Stimulated activated naive CD4-positive, alpha-beta T cell (primary cell): ENCODE data around the gene SLC17A2.

Source experiments
- DNase-seq, 6 experiments: peaks; one replicate each; lab custom pipeline; 2025; lab: John Stamatoyannopoulos, UW

The SLC17A2 gene

DNA sequence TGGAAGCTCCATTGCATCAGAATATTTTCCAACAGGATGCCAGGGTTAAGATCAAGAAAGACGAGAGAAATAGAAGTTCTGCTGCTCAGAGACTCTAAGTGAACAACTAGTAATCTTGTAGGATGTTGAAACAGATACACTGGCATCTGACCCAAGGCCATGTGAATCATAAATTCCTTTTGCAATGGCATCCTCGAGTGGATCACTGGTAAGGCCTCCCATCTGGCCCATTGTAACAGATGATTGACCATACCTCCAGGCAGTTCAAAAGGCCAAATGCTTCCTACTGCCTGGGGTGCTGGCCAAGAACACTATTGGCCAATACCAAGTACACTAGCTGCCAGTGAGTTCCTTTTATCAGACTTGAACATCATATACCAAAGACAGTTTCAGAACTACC, 46.5 kb downstream of the SLC17A2 start:
- no peak for DNase-seq

DNA sequence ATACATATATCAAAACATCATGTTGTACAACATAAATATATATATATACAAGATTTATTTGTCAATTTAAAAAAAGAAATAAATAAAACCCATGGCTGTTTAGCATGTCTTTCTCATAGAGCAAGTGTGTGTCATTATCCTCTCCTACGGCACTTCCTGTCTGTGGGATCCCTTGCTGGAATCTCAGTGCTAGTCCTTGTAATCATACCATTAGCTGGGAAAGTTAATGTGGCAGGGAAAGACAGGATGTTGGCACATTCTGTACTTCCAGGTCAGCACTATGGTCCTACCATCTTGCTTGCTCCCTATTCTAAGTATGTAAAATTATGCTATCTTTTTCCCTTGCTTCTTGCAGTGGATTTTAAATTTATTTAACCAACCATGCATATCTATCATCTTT, 47.0 kb downstream of the SLC17A2 start:
- no peak for DNase-seq

DNA sequence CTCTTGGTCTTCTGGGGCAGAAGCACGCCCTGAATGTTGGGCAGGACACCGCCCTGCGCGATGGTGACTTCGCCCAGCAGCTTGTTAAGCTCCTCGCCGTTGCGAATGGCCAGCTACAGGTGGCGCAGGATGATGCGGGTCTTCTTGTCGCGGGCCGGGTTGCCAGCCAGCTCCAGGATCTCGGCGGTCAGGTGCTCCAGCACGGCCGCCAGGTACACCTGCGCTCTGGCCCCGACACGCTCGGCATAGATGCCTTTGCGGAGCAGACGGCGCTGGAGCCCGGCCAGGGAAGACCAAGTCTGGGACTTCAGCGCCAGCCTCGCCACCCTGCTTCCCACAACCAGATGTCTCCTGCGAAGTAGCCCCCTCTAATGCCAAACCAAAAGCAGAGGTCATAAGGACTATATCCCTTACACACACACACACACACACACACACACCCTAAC, 48.4 kb downstream of the SLC17A2 start:
- peak in 2 of 6 experiments; percentile 18 to 43 for DNase-seq

DNA sequence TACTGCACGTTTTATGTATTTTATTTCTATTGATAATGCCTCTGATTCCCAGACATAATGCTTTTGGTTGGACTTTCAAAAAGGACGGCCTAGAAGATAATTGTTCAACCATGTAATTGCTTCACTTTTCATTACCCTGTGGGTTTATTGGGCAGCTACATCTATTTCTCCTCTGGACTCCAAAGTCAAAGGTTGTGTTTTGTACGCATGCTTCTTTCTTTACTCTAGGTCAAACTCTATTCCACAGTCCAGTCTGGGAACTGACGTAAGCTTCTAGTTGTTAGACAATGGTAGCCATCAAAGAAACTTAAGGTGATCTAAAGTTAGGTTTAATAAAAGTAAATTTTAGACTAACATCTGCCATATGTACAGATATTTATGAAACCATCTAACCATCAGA, 49.9 kb downstream of the SLC17A2 start:
- DNase-seq: no peak

DNA sequence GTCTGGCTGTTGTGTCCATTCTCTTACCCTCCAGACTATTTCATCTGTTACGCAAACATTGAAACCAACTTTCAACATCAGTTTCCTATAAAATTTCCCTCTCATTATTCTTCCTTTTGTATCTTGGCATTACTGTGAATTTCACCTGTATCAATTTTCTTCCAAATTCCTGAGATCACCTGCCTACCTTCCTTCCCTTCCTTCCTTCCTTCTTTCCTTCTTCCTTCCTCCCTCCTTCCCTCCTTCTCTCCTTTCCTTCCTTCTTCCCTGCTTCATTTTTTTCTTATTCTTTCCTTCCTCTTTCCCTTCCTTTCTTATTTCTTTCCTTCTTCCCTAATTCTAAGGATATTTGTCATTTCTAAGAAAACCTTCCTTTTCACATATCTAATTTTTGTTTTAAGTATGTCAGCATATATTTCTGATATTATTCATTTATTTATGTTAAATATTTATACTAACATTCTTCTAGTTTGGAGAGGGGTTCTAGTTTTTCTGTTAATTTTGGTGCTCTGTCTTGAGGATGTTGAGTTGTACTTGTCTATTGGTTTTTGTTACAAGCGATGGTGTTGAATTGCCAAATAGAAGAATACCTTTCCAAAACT, 51.7 kb downstream of the SLC17A2 start:
- DNase-seq: no peak

DNA sequence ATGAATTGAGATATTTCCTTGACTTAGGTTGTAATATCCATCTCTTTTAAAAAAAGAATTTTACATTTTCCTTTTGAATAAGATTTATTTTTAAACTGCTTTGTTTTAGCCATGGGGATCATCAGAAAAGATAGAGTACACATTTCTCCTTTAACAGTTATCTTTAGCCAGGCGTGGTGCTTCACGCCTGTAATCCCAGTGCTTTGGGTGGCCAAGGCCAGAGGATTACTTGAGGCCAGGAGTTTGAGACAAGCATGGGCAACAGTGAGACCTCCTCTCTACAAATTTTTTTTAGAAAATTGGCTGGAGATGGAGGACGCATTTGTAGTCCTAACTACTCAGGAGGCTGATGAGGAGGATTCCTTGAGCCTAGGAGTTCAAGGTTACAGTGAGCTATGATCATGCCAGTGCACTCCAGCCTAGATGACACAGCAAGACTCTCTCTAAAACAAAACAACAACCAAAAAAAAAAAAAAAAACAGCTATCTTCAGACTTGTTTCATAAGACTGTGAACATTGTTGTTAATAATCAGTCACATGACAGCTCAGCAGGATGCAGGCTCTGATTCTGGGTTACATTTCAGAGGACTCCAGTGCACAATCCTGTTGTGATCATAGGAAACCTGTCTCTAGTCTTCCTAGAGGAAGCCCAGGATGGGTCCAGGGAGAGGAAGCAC, 54.4 kb downstream of the SLC17A2 start:
- no peak for DNase-seq

DNA sequence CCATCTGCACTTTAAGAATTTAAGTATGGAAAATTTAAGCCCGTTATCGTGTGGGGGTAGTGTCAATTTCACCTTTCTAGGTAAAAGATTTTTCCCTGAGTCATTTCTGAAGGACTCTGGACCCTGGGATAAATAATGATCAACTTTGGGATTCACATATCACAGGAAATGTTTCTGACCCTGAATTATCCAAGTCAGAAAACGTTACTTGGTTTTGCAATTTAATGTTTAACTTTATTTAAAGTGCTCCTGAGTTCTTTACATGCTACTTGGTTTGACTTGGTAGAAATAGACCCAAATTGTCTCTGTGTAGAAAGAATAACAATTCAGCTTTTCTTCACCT, 55.0 kb downstream of the SLC17A2 start:
- DNase-seq: no peak

DNA sequence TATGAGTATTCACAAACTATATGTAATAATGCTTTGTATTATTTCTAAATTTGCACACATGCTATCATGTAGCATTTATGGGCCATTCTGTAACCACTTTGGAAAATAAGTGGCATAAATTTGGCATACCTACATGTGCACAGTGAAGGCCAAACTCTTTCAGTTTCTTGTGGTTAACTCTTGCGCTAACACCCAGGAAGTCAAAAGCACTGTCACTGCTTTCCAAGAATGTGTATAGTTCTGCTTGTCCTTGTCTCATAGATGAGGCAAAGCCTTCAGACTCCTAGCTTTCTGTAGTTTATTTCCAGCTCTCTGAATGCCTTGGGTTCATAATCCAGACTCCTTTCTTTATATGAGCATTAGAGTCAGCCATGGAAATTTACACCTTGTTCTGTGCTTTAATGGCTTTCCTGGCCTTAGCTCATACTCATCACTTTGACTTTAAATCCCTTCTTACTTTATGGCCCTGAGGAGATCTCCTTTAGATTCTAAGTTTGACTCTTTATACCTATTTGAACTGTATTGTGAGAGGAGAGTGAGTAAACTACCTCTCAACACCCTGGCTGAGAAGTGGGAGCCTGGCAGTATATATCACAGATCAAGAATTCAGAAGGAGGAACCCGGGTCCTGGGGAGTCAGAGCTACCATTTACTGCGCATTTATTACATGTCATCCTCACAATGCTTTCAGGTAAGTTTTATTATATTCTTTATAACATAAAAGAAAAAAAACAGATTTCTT, 55.5 kb downstream of the SLC17A2 start:
- DNase-seq: peak in 1 of 6 experiments; percentile 9

DNA sequence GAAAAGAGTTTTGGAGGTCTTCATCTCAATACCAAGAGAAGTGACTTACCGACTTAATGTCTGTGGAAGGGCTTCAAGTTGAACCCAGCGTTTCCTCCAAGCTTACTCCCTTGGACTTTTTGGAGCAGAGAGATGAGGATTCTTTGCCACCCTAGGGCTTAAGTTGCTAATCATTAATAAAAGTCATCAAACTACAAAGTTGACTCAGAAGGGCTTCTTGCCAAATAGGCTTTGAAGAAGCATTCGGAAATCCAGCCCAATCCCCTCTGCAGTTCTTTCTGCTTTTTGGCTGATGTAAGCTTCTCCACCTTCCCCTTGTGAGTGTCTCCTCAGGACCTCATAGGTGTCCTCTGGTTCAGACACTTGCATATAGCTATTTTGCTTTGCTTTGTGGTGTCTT, 56.4 kb downstream of the SLC17A2 start, which contains the start of gene SLC17A3:
SLC17A3 (minus strand) TSS at position 126 of the 400 bp plus-strand sequence. CDS start 5,856 bp downstream, outside the sequence.
- no peak for DNase-seq

DNA sequence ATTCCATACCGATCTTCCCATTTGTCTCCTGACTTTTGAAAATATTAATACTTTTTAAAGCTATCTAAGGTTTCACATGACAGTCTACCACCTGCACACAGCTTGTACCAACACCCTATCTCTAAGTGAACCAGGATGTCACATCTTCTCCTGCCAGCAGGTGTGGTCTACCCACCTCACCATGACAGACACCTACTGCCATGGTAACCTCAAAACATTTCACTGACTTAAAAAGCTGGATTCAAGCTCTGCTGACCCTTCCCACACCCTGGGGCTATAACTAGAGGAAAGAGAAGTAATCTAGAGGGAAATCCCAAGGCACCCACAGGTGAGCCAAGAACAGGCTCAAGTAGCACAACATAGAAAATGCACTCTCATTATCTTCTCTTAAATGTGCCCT, 57.7 kb downstream of the SLC17A2 start:
- peak in 1 of 6 experiments; percentile 18 for DNase-seq

DNA sequence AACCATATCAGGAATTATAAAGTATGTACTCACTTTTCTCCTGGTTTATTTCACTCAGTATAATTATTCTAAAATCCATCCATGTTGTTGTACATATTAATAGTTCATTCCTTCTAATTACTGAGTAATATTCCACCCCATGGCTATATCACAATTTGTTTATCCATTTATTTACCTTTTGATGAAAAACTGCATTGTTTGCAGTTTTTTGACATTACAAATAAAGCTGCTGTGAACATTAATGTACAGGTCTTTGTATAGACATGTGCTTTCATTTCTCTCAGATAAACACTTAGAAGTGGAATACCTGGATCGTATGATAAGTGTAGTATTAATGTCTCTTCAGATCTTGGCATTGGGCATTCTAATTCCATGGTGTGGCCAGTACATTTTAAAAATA, 60.7 kb downstream of the SLC17A2 start:
- no peak for DNase-seq

DNA sequence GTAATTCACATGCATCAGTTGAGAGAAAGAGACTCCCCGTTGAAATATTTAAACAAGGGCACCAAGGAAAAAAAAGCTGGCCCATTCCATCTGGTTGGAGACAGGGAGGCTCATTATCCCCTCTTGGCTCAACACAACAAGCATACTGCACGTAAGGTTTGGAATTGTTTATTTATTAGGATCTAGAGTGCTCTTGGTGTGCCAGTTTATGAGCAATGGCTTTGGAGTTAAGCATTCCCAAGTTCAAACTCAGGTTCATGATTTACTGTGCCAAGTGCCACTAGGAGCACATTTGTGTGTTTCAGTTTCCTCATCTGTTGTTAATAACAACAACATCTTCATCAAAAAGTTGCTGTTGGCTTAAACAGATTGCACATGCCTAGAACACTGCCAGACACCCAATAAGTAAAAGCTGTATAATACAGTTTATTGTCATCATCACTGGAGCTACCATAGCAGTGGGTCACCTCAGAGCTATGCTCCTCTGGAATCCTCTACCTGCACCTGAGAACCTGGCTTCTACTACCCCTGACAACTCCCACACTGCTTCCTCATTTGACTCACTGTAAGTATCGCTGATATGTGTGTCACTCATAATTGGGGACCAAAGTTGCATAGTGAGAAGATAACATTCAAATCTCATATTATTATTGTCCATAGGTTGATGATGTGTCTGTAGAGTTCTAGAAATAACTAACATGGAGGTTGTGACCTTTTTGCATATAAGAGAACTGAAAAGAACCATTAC, 61.9 kb downstream of the SLC17A2 start:
- no peak for DNase-seq

DNA sequence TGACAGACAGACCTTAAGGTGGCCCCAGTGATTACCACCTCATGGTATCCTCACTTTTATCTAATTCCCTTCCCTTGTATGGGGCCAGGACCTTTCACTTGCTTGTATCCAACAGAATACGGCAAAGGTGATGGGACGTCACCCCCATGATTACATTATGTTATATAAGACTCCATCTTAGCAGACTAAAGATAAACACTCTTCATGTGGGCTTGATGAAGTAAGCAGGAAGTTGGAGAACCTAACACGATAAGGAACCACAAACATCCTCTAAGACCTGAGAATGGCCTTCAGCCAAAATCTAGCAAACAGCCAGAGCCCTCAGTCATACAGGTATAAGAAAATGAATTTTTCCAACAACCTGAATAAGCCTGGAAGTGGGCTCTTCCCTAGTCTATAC, 64.5 kb downstream of the SLC17A2 start:
- peak in 3 of 6 experiments; percentile 64 to 77 (median 71) for DNase-seq

DNA sequence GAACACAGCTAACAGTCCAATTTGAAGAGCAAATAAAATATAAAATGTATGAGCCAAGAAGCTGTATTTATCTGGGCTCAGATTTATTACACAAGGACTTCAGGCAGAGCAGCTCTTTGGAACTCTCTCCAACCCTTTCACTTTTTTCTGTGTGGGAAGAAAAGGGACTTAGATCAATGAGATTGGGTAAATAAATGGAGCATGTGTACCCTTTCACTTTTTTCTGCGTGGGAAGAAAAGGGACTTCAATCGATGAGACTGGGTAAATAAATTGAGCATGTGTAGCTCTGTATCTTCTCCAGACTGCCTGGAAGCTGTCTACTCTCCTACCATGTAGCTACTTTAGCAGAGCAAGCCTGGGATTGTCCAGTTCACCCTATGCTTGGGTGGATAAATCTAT, 67.1 kb downstream of the SLC17A2 start:
- no peak for DNase-seq
